Adrenal gland (tissue), 5 donors: ENCODE measurements around the gene SLC9A3.

Experiments
- POLR2A ChIP-seq, 2 donors: fragments of 450-650 bp; IDR thresholded peaks; one replicate each; pipeline ENCODE4 v1.6.1; 2017; ENCODE audit warnings: antibody characterized with exemption in 2 of 2, mild to moderate bottlenecking in 2 of 2, moderate library complexity in 1 of 2
- TF ChIP-seq, protein P1 (sequence below), 6 experiments: fragments of 450-650 bp in 4 of 6; fragments of 200-600 bp in 2 of 6; sonication (generic) in 1 of 6; IDR thresholded peaks; 1 replicate in 5 of 6; 2 replicates in 1 of 6; pipeline versions ENCODE4 v1.5.1 to v1.8.0; 2016 to 2021; ENCODE audit warnings: antibody characterized with exemption in 6 of 6, mild to moderate bottlenecking in 2 of 6, moderate library complexity in 1 of 6
- donor health status: DM: no; HTN: no; CAD: no.

DNA sequence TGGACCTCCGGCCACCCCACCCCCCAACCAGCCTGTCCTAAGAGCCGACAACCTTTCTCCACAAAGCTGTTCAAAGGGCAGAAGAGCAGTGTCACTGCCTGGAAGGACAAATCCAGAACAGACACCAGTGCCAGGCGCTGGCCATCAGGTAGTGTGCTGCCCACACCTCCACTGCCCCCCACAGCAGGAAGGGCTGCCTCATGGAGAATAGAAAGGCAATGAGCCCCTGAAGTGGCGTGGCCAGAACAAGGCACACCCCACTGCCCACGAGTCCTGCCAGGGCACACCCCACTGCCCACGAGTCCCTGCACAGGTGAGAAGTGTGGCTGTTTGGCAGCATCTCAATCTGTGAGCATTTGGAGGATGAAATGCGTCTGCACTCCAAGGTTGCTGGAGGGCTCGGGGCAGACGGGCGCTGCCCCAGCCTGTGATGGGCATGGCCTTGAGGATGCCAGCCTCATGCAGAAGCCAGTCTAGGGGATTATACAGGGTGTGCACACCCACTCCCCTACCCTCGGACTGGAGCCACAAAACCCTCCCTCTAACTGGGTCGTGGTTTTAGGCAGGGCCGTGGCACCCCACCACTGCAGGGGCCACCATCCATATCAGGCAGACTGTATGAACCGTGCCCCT, 2.3 kb upstream of the SLC9A3 start:
- TF ChIP-seq, protein P1, sequence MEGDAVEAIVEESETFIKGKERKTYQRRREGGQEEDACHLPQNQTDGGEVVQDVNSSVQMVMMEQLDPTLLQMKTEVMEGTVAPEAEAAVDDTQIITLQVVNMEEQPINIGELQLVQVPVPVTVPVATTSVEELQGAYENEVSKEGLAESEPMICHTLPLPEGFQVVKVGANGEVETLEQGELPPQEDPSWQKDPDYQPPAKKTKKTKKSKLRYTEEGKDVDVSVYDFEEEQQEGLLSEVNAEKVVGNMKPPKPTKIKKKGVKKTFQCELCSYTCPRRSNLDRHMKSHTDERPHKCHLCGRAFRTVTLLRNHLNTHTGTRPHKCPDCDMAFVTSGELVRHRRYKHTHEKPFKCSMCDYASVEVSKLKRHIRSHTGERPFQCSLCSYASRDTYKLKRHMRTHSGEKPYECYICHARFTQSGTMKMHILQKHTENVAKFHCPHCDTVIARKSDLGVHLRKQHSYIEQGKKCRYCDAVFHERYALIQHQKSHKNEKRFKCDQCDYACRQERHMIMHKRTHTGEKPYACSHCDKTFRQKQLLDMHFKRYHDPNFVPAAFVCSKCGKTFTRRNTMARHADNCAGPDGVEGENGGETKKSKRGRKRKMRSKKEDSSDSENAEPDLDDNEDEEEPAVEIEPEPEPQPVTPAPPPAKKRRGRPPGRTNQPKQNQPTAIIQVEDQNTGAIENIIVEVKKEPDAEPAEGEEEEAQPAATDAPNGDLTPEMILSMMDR (IDR thresholded peaks at IDR 0.05) = no peak
- no peak for TF ChIP-seq POLR2A (IDR thresholded peaks at IDR 0.05)
